NCI-H1417 (cell line): ENCODE results near the gene LAX1.

ENCODE experiments used
- DNase-seq, 3 experiments: peaks; one replicate each; lab custom pipeline; 2025; lab: John Stamatoyannopoulos, UW

LAX1 gene

DNA sequence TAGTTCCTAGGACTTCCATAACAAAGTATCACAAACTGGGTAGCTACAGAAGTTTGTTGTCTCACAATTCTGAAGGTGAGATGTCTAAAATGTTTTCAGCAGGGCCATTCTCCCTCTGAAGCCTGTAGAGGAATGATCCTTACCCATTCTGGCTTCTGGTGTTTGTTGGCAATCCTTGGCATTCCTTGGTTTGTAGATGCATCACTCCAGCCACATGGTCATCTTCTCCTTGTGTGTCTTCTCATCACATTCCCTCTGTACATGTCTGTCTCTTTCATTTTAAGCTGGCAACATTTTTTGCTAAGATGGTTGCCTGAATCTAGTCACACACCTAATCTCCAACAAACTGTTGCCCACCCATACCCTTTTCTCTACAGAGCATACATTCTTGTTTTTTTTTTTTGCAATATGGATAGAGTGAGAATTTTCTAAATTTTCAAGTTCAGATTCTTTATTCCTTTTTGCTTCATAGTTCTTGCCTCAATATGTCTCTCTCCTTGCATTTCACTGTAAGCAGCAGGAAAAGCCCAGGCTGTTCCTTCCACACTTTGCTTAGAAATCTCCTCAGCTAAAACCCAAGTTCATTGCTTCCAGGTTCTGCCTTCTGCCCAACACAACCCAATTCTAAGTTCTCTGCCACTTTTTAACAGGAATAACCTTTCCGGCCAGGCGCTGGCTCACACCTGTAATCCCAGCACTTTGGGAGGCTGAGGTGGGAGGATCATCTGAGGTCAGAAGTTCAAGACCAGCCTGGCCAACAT lies 48.8 kb downstream of the LAX1 start:
- DNase-seq = no peak

- DNase-seq = no peak
Measured at GRCh38 chr1:203818399-203818798, 53.4 kb downstream of the LAX1 start.

DNA sequence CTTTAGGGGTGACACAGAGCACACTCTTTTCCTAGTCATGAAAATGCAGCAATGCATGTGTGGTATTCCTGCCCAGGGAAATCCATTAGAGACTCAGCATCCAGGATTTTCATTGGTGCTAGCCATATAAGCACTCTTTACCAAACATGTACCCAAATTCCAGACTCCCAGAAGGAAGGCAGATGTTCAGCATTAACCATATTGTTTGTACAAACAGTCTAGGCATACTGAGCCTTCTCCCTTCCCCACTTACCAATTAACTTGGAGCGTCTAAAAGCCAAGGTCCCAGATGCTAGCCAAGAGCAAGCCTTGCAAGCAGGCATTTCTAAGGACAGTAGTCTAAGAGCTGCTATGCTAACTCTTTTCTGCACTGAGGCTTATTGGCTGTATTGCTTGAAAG lies 58.3 kb downstream of the LAX1 start:
- no peak for DNase-seq
